Activated CD4-positive, alpha-beta T cell treated with anti-CD3 and anti-CD28 coated beads, Interleukin-2, amount 50 U/mL, for 48 hours (primary cell): Measurements from ENCODE around the gene CPN1.

ENCODE experiments used
- DNase-seq, 2 experiments: peaks; one replicate each; pipeline ENCODE4 v3.0.0-alpha.2; 2020

Gene CPN1

GRCh38 chr10:99995269-99995668 is 86.4 kb downstream of the CPN1 start:
- DNase-seq: no peak

GRCh38 chr10:99994801-99995200 is 86.9 kb downstream of the CPN1 start:
- DNase-seq: no peak

GRCh38 chr10:99993701-99994689 is 87.7 kb downstream of the CPN1 start:
- peak; percentile 22 to 35 for DNase-seq
